Measurements from ENCODE around the gene CENPQ. TPM values are rescaled to one million over a fixed set of nuclear protein-coding genes. Genes with fewer than 3 reads are reported as not detected.

Gene CENPQ
- total and polyA plus RNA-seq, 10 donors: 3.8 to 9.6 (median 5.4) TPM

DNA sequence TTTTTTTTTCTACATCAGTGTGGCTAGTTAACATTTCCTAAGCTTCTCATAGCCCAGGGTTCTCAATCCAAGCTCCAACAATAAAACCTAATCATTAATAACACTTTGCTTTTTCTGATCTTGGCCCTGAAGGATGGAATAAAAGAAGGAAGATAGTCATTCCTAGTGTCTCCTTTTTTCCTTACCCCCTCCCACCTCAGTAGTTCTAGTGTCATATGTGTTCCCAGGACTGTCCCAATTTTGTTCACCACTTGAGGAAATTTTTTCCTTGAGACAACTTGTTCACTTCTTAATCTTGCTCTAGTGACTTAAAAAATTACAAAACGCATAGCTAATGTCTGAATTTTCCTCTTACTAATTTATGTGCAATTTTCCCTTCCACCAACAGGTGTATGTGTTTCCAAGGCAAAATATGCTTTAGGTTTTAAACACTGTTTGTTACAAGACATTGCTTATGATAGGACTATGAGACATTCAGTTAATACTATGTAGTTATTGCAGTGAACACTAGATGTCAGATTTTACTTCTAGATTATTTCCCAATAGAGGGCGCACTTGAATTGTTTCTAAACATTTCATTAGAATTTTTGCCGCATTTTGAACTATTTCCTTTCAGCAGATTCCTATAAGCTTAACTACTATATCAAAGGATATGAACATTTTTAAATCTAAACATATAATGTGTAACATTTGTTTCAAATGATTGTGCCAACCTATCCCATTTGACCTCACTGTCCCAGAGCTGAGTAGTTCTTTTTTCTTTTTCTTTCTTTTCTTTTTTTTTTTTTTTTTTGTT lies 68.8 kb downstream of the CENPQ start:
- Histone ChIP-seq H3K4me1 (no peaks in the 10 kb centered on the region), H3K9me3 (no peaks in the 10 kb centered on the region), H3K27me3 (replicated peaks in 1 of 7) (peaks cover 0 to 1% (median 0%) of the 10 kb centered on the region in 7 donors), H3K27ac (no peak overlapping the region), H3K4me3 (peak overlapping the region in 1 of 8 donors; percentile 23), H3K36me3 (no peaks in the 10 kb centered on the region)
- intact Hi-C loops (cut with DNase I; ENCODE audit: low total_unique reads): loop anchor here (5.0 to 10.0 kb wide), 2 partner anchors 73 to 315 kb away; no protein-coding TSS in a partner anchor
- DNase-seq: no peak
- WGBS, 5 donors: 2 to 8% (median 4%) methylated on average over 3 of the region's 3 CpGs
- TF ChIP-seq POLR2AphosphoS5 (IDR thresholded peaks at IDR 0.05) (no peak), POLR2A (IDR thresholded peaks at IDR 0.05) (no peak)
- TF ChIP-seq, protein P1, sequence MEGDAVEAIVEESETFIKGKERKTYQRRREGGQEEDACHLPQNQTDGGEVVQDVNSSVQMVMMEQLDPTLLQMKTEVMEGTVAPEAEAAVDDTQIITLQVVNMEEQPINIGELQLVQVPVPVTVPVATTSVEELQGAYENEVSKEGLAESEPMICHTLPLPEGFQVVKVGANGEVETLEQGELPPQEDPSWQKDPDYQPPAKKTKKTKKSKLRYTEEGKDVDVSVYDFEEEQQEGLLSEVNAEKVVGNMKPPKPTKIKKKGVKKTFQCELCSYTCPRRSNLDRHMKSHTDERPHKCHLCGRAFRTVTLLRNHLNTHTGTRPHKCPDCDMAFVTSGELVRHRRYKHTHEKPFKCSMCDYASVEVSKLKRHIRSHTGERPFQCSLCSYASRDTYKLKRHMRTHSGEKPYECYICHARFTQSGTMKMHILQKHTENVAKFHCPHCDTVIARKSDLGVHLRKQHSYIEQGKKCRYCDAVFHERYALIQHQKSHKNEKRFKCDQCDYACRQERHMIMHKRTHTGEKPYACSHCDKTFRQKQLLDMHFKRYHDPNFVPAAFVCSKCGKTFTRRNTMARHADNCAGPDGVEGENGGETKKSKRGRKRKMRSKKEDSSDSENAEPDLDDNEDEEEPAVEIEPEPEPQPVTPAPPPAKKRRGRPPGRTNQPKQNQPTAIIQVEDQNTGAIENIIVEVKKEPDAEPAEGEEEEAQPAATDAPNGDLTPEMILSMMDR (IDR thresholded peaks at IDR 0.05 in 8 of 11, conservative IDR thresholded peaks at IDR 0.05 in 3 of 11): peak in 9 of 11 experiments; percentile 30 to 67 (median 56)

- Histone ChIP-seq H3K4me1 (no peaks in the 10 kb centered on the region), H3K27ac (no peak overlapping the region), H3K36me3 (no peaks in the 10 kb centered on the region), H3K4me3 (no peak overlapping the region), H3K27me3 (replicated peaks in 1 of 7) (no peaks in the 10 kb centered on the region), H3K9me3 (no peaks in the 10 kb centered on the region)
- TF ChIP-seq POLR2A (IDR thresholded peaks at IDR 0.05) (no peak), POLR2AphosphoS5 (IDR thresholded peaks at IDR 0.05) (no peak)
- TF ChIP-seq, protein P1 (IDR thresholded peaks at IDR 0.05 in 8 of 11, conservative IDR thresholded peaks at IDR 0.05 in 3 of 11): no peak
- 86 to 92% (median 87%) methylated on average over 5 of the region's 5 CpGs for WGBS, 5 donors
- DNase-seq: no peak
- intact Hi-C loops (cut with DNase I; ENCODE audit: low total_unique reads): loop anchor here (10.0 kb wide), 1 partner anchor 69 kb away; no protein-coding TSS in a partner anchor
These were observed 72.6 kb downstream of the CENPQ start for GRCh38 chr6:49535795-49536194.

GRCh38 chr6:49539102-49539501 lies 75.9 kb downstream of the CENPQ start:
- no peak for DNase-seq
- H3K9me3 ChIP-seq: no peaks in the 10 kb centered on the region
- intact Hi-C loops (cut with DNase I; ENCODE audit: low total_unique reads): loop anchor here (10.0 kb wide), 1 partner anchor 66 kb away; no protein-coding TSS in a partner anchor
- 92 to 98% (median 96%) methylated on average over 3 of the region's 3 CpGs for WGBS, 5 donors
- no peak overlapping the region for H3K4me3 ChIP-seq
- no peaks in the 10 kb centered on the region for H3K27me3 ChIP-seq (replicated peaks in 1 of 7)
- TF ChIP-seq, protein P1 (IDR thresholded peaks at IDR 0.05 in 8 of 11, conservative IDR thresholded peaks at IDR 0.05 in 3 of 11): no peak
- TF ChIP-seq POLR2AphosphoS5 (IDR thresholded peaks at IDR 0.05) (no peak), POLR2A (IDR thresholded peaks at IDR 0.05) (no peak)
- H3K27ac ChIP-seq: no peak overlapping the region
- H3K4me1 ChIP-seq: no peaks in the 10 kb centered on the region
- no peaks in the 10 kb centered on the region for H3K36me3 ChIP-seq

GRCh38 chr6:49540614-49541013 lies 77.4 kb downstream of the CENPQ start:
- no peaks in the 10 kb centered on the region for H3K27me3 ChIP-seq (replicated peaks in 1 of 7)
- intact Hi-C loops (cut with DNase I; ENCODE audit: low total_unique reads): no loop called here
- no peak overlapping the region for H3K27ac ChIP-seq
- no peak overlapping the region for H3K4me3 ChIP-seq
- no peaks in the 10 kb centered on the region for H3K9me3 ChIP-seq
- TF ChIP-seq POLR2AphosphoS5 (IDR thresholded peaks at IDR 0.05) (no peak), POLR2A (IDR thresholded peaks at IDR 0.05) (no peak)
- TF ChIP-seq, protein P1 (IDR thresholded peaks at IDR 0.05 in 8 of 11, conservative IDR thresholded peaks at IDR 0.05 in 3 of 11): no peak
- H3K4me1 ChIP-seq: no peaks in the 10 kb centered on the region
- H3K36me3 ChIP-seq: no peaks in the 10 kb centered on the region
- no peak for DNase-seq
